Neural cell (in vitro differentiated cells): Measurements from ENCODE around the gene ASIC5. TPM values are rescaled to one million over a fixed set of nuclear protein-coding genes. Genes with fewer than 3 reads are reported as not detected.

ENCODE experiments used
- H2AFZ ChIP-seq: fragments of 200-600, 300-800 bp; sonication (generic), shearing (Covaris generic); 2 replicates; pipeline ENCODE4 v1.6.0; 2014; ENCODE audit warnings: low read depth, mild to moderate bottlenecking, antibody characterized with exemption, low read length, moderate library complexity
- H3F3A ChIP-seq: fragments of 200-600 bp; shearing (Covaris generic); 2 replicates; pipeline ENCODE4 v1.6.1; 2016; ENCODE audit warnings: mild to moderate bottlenecking, moderate library complexity, mixed read lengths, antibody characterized with exemption, low read length; ENCODE audit not compliant: insufficient read depth, poor library complexity, severe bottlenecking
- H3K27ac ChIP-seq: fragments of 200-600, 300-800 bp; sonication (generic), shearing (Covaris generic); 2 replicates; pipeline ENCODE4 v1.5.1; 2014; ENCODE audit warnings: mild to moderate bottlenecking, low read length, moderate library complexity
- H3K27me3 ChIP-seq: fragments of 300-800, 200-600 bp; sonication (generic), shearing (Covaris generic); 2 replicates; pipeline ENCODE4 v1.6.0; 2014; ENCODE audit warnings: mild to moderate bottlenecking, low read depth, low read length, moderate library complexity; ENCODE audit not compliant: insufficient read depth
- H3K36me3 ChIP-seq: fragments of 300-800, 200-600 bp; sonication (generic), shearing (Covaris generic); 2 replicates; pipeline ENCODE4 v1.5.1; 2014; ENCODE audit warnings: mild to moderate bottlenecking, antibody characterized with exemption, low read length, moderate library complexity; ENCODE audit not compliant: insufficient read depth
- H3K4me2 ChIP-seq: fragments of 300-800, 200-600 bp; sonication (generic), shearing (Covaris generic); 2 replicates; pipeline ENCODE4 v1.6.0; 2014; ENCODE audit warnings: mild to moderate bottlenecking, low read length
- H3K4me3 ChIP-seq: fragments of 300-800, 200-600 bp; sonication (generic), shearing (Covaris generic); 2 replicates; pipeline ENCODE4 v1.5.1; 2014; ENCODE audit warnings: mild to moderate bottlenecking, low read length, moderate library complexity
- H3K79me2 ChIP-seq: fragments of 200-600 bp; shearing (Covaris generic); replicated peaks from 2 replicates; pipeline ENCODE4 v1.6.0; 2014; ENCODE audit warnings: mild to moderate bottlenecking, low read length, moderate library complexity; ENCODE audit not compliant: insufficient read depth
- H3K9ac ChIP-seq: fragments of 300-800, 200-600 bp; sonication (generic), shearing (Covaris generic); 2 replicates; pipeline ENCODE4 v1.6.1; 2016; ENCODE audit warnings: mild to moderate bottlenecking, low read length, mixed read lengths
- H3K9me2 ChIP-seq: fragments of 200-600 bp; shearing (Covaris generic); 2 replicates; pipeline ENCODE4 v1.6.1; 2016; ENCODE audit warnings: mild to moderate bottlenecking, low read length, mixed read lengths; ENCODE audit not compliant: insufficient read depth
- H3K9me3 ChIP-seq: fragments of 200-600, 300-800 bp; sonication (generic), shearing (Covaris generic); 2 replicates; pipeline ENCODE4 v1.6.1; 2016; ENCODE audit warnings: mild to moderate bottlenecking, mixed run types, low read length, moderate library complexity, mixed read lengths
- H4K20me1 ChIP-seq: fragments of 200-600 bp; shearing (Covaris generic); 2 replicates; pipeline ENCODE4 v1.6.1; 2016; ENCODE audit warnings: mild to moderate bottlenecking, mixed run types; ENCODE audit not compliant: insufficient read depth
- EP300 ChIP-seq: fragments of 450-650 bp; conservative IDR thresholded peaks from 2 replicates; pipeline ENCODE4 v1.6.1; 2014; ENCODE audit warnings: antibody characterized with exemption, mild to moderate bottlenecking, moderate library complexity; ENCODE audit not compliant: poor library complexity, severe bottlenecking
- EZH2 ChIP-seq: fragments of 200-600, 300-800 bp; shearing (Covaris generic), sonication (generic); IDR thresholded peaks from 2 replicates; pipeline ENCODE4 v1.6.1; 2014; ENCODE audit warnings: antibody characterized with exemption, low read length, borderline replicate concordance, mild to moderate bottlenecking; ENCODE audit not compliant: insufficient read depth, poor library complexity, severe bottlenecking
- MXI1 ChIP-seq: fragments of 450-650 bp; conservative IDR thresholded peaks from 2 replicates; pipeline ENCODE4 v1.6.1; 2014; ENCODE audit warnings: antibody characterized with exemption, mild to moderate bottlenecking; ENCODE audit not compliant: poor library complexity, severe bottlenecking
- POLR2AphosphoS5 ChIP-seq: IDR thresholded peaks from 2 replicates; pipeline ENCODE4 v1.6.1; 2012
- RAD21 ChIP-seq: fragments of 450-650 bp; conservative IDR thresholded peaks from 2 replicates; pipeline ENCODE4 v1.6.1; 2014; ENCODE audit warnings: antibody characterized with exemption, mild to moderate bottlenecking, moderate library complexity
- SMC3 ChIP-seq: fragments of 450-650 bp; conservative IDR thresholded peaks from 2 replicates; pipeline ENCODE4 v1.6.1; 2014; ENCODE audit warnings: antibody characterized with exemption, mild to moderate bottlenecking, moderate library complexity; ENCODE audit not compliant: poor library complexity
- TAF1 ChIP-seq: IDR thresholded peaks from 2 replicates; pipeline ENCODE4 v1.6.1; 2012; ENCODE audit warnings: low read depth
- polyA plus RNA-seq: library from polyadenylated mRNA; depleted of rRNA; stranded (reverse); fragments of >200 nt; gene quantifications from 2 replicates; pipeline ENCODE4 v1.2.3, GENCODE V29; 2014
- TF ChIP-seq, protein P1 (sequence below): fragments of 450-650 bp; IDR thresholded peaks from 2 replicates; pipeline ENCODE4 v1.5.1; 2014; ENCODE audit warnings: antibody characterized with exemption, mild to moderate bottlenecking, moderate library complexity; ENCODE audit not compliant: poor library complexity, severe bottlenecking
- TF ChIP-seq, protein P2 (sequence below): IDR thresholded peaks from 2 replicates; pipeline ENCODE4 v1.6.1; 2012; ENCODE audit warnings: borderline replicate concordance

The ASIC5 gene
- polyA plus RNA-seq, 1 donor from 2014 or later: not detected

DNA sequence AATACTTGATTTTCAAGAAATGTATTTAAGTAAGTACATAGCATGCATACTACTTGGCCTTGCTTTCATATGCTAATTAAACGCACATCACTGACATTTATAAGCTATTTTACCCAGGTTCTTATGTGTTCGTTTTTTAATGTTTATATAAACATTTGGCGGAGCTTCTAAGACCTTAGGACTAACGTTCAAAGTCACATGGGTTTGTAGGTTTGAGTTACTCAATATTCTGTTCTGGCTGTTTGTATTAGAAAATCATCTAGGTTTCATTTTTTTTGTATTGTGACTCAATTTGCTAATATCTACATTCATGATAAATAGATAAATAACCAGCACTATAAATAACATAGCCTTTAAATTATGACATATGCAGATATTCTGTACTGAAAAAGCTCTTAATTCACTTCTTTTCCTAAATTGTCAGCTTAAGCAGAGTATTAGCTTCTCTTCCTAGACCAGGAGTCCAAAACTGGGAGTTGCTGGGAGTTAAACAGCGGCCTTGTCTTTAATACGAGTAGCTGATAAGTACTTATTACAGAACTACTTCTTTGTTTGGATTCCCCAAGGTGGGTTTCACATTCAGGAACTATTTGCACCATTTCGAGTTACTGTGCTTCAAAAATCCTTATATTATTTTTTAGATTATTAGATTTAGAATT lies 65.3 kb downstream of the ASIC5 start:
- Histone ChIP-seq H3K9ac (no peak overlapping the region), H3K27me3 (no peaks in the 10 kb centered on the region), H4K20me1 (no peaks in the 10 kb centered on the region), H3K79me2 (no peaks in the 10 kb centered on the region), H3K36me3 (no peaks in the 10 kb centered on the region), H3K4me3 (peak overlapping the region; percentile 49), H2AFZ (no peak overlapping the region), H3K9me2 (no peaks in the 10 kb centered on the region), H3K27ac (peak overlapping the region; percentile 83), H3K4me2 (peak overlapping the region; percentile 9), H3K9me3 (no peaks in the 10 kb centered on the region), H3F3A (no peaks in the 10 kb centered on the region)
- no peak for TF ChIP-seq EZH2
- no peak for TF ChIP-seq POLR2AphosphoS5
- TF ChIP-seq, protein P1, sequence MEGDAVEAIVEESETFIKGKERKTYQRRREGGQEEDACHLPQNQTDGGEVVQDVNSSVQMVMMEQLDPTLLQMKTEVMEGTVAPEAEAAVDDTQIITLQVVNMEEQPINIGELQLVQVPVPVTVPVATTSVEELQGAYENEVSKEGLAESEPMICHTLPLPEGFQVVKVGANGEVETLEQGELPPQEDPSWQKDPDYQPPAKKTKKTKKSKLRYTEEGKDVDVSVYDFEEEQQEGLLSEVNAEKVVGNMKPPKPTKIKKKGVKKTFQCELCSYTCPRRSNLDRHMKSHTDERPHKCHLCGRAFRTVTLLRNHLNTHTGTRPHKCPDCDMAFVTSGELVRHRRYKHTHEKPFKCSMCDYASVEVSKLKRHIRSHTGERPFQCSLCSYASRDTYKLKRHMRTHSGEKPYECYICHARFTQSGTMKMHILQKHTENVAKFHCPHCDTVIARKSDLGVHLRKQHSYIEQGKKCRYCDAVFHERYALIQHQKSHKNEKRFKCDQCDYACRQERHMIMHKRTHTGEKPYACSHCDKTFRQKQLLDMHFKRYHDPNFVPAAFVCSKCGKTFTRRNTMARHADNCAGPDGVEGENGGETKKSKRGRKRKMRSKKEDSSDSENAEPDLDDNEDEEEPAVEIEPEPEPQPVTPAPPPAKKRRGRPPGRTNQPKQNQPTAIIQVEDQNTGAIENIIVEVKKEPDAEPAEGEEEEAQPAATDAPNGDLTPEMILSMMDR: no peak
- no peak for TF ChIP-seq EP300
- TF ChIP-seq, protein P2, sequence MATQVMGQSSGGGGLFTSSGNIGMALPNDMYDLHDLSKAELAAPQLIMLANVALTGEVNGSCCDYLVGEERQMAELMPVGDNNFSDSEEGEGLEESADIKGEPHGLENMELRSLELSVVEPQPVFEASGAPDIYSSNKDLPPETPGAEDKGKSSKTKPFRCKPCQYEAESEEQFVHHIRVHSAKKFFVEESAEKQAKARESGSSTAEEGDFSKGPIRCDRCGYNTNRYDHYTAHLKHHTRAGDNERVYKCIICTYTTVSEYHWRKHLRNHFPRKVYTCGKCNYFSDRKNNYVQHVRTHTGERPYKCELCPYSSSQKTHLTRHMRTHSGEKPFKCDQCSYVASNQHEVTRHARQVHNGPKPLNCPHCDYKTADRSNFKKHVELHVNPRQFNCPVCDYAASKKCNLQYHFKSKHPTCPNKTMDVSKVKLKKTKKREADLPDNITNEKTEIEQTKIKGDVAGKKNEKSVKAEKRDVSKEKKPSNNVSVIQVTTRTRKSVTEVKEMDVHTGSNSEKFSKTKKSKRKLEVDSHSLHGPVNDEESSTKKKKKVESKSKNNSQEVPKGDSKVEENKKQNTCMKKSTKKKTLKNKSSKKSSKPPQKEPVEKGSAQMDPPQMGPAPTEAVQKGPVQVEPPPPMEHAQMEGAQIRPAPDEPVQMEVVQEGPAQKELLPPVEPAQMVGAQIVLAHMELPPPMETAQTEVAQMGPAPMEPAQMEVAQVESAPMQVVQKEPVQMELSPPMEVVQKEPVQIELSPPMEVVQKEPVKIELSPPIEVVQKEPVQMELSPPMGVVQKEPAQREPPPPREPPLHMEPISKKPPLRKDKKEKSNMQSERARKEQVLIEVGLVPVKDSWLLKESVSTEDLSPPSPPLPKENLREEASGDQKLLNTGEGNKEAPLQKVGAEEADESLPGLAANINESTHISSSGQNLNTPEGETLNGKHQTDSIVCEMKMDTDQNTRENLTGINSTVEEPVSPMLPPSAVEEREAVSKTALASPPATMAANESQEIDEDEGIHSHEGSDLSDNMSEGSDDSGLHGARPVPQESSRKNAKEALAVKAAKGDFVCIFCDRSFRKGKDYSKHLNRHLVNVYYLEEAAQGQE: no peak
- no peak for TF ChIP-seq RAD21
- TF ChIP-seq MXI1: no peak
- no peak for TF ChIP-seq SMC3
- no peak for TF ChIP-seq TAF1

DNA sequence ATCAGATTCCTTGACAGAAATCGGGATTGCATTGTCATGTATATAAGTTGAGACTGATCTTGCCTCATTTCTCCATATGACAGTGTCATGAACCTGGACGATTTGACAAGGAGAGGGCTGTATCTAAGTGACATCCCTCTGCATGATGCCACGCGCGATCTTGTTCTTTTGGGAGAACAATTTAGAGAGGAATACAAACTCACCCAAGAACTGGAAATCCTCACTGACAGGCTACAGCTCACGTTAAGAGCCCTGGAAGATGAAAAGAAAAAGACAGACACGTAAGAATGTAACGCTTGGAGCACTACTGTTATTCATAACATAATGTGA lies 66.3 kb downstream of the ASIC5 start:
- Histone ChIP-seq H3K9ac (peak overlapping the region; percentile 41), H3K36me3 (no peaks in the 10 kb centered on the region), H3K4me3 (peak overlapping the region; percentile 49), H2AFZ (no peak overlapping the region), H3K79me2 (no peaks in the 10 kb centered on the region), H3K9me3 (no peaks in the 10 kb centered on the region), H3K27me3 (no peaks in the 10 kb centered on the region), H4K20me1 (no peaks in the 10 kb centered on the region), H3F3A (no peaks in the 10 kb centered on the region), H3K27ac (peak overlapping the region; percentile 83), H3K4me2 (peak overlapping the region; percentile 9), H3K9me2 (no peaks in the 10 kb centered on the region)
- TF ChIP-seq, protein P1: no peak
- TF ChIP-seq, protein P2: peak; percentile 96
- TF ChIP-seq MXI1 (no peak), TAF1 (no peak), RAD21 (no peak), EP300 (peak; percentile 98), EZH2 (no peak), SMC3 (peak; percentile 17), POLR2AphosphoS5 (peak; percentile 81)
